Activated naive CD8-positive, alpha-beta T cell (primary cell): Measurements from ENCODE around the gene ELP1.
"Not testable (repeated sequence)": the region's sequence is repeated elsewhere in the genome, so short reads cannot be mapped to it uniquely, and the experiment has no call there.

Source experiments
- H3K27ac Mint-ChIP-seq: one replicate; pipeline ENCODE4 v1.8.0; 2021; ENCODE audit warnings: mixed read lengths
- H3K27me3 Mint-ChIP-seq: one replicate; pipeline ENCODE4 v1.8.0; 2021; ENCODE audit warnings: mixed read lengths
- H3K36me3 Mint-ChIP-seq: one replicate; pipeline ENCODE4 v1.8.0; 2021; ENCODE audit warnings: mixed read lengths
- H3K4me1 Mint-ChIP-seq: one replicate; pipeline ENCODE4 v1.8.0; 2021; ENCODE audit warnings: low read depth, mixed read lengths
- H3K4me3 Mint-ChIP-seq: one replicate; pipeline ENCODE4 v1.8.0; 2021; ENCODE audit warnings: mild to moderate bottlenecking, mixed read lengths
- H3K9me3 Mint-ChIP-seq: one replicate; pipeline ENCODE4 v1.8.0; 2021; ENCODE audit warnings: low read depth, mixed read lengths

ELP1 gene

GRCh38 chr9:108855888-108856287, 78.0 kb downstream of the ELP1 start, which contains the start of gene ACTL7B:
TSS of gene ACTL7B (minus strand) at chr9:108855986. CDS start at chr9:108855930, 56 bp downstream.
- Mint-ChIP-seq H3K4me3 (no peak within 1 kb of the TSS), H3K27me3 (peaks cover 2% of the 10 kb centered on the region), H3K9me3 (no peaks in the 10 kb centered on the region), H3K27ac (no peak within 1 kb of the TSS), H3K36me3 (no peaks in the 10 kb centered on the region), H3K4me1 (no peaks in the 10 kb centered on the region)

- Mint-ChIP-seq H3K4me1 (no peaks in the 10 kb centered on the region), H3K4me3 (no peak overlapping the region), H3K36me3 (no peaks in the 10 kb centered on the region), H3K27me3 (peaks cover 2% of the 10 kb centered on the region), H3K9me3 (no peaks in the 10 kb centered on the region), H3K27ac (no peak overlapping the region)
Measured at GRCh38 chr9:108855529-108855886, 78.4 kb downstream of the ELP1 start.

GRCh38 chr9:108854641-108855528, 79.0 kb downstream of the ELP1 start:
- H3K27ac Mint-ChIP-seq, result no peak overlapping the region
- no peaks in the 10 kb centered on the region for H3K9me3 Mint-ChIP-seq
- H3K36me3 Mint-ChIP-seq, result no peaks in the 10 kb centered on the region
- H3K4me3 Mint-ChIP-seq, result no peak overlapping the region
- H3K4me1 Mint-ChIP-seq, result no peaks in the 10 kb centered on the region
- peaks cover 3% of the 10 kb centered on the region for H3K27me3 Mint-ChIP-seq

- H3K27me3 Mint-ChIP-seq, result peaks cover 3% of the 10 kb centered on the region
- H3K36me3 Mint-ChIP-seq, result no peaks in the 10 kb centered on the region
- H3K9me3 Mint-ChIP-seq, result no peaks in the 10 kb centered on the region
- no peaks in the 10 kb centered on the region for H3K4me1 Mint-ChIP-seq
- H3K27ac Mint-ChIP-seq, result no peak overlapping the region
- no peak overlapping the region for H3K4me3 Mint-ChIP-seq
Measured at GRCh38 chr9:108854094-108854493, 79.8 kb downstream of the ELP1 start.

GRCh38 chr9:108852079-108852478, 81.8 kb downstream of the ELP1 start:
- Mint-ChIP-seq H3K4me1 (no peaks in the 10 kb centered on the region), H3K36me3 (no peaks in the 10 kb centered on the region), H3K27ac (no peak overlapping the region), H3K27me3 (peaks cover 3% of the 10 kb centered on the region), H3K9me3 (no peaks in the 10 kb centered on the region), H3K4me3 (no peak overlapping the region)

GRCh38 chr9:108851138-108851537, 82.8 kb downstream of the ELP1 start:
- H3K4me3 Mint-ChIP-seq, result no peak overlapping the region
- H3K36me3 Mint-ChIP-seq, result no peaks in the 10 kb centered on the region
- no peak overlapping the region for H3K27ac Mint-ChIP-seq
- H3K27me3 Mint-ChIP-seq, result peaks cover 3% of the 10 kb centered on the region
- no peaks in the 10 kb centered on the region for H3K4me1 Mint-ChIP-seq
- H3K9me3 Mint-ChIP-seq, result no peaks in the 10 kb centered on the region

GRCh38 chr9:108850293-108850897, 83.5 kb downstream of the ELP1 start:
- H3K9me3 Mint-ChIP-seq, result no peaks in the 10 kb centered on the region
- no peaks in the 10 kb centered on the region for H3K4me1 Mint-ChIP-seq
- no peak overlapping the region for H3K4me3 Mint-ChIP-seq

GRCh38 chr9:108848296-108848695, 85.6 kb downstream of the ELP1 start:
- H3K36me3 Mint-ChIP-seq, H3K4me1 Mint-ChIP-seq, H3K9me3 Mint-ChIP-seq, H3K27me3 Mint-ChIP-seq, H3K27ac Mint-ChIP-seq, H3K4me3 Mint-ChIP-seq: not testable (repeated sequence)

More at GRCh38 chr9:108850293-108850897, 83.5 kb downstream of the ELP1 start:
- Mint-ChIP-seq H3K27ac (no peak overlapping the region), H3K27me3 (peaks cover 3% of the 10 kb centered on the region), H3K36me3 (no peaks in the 10 kb centered on the region)

GRCh38 chr9:108845947-108846346, 88.0 kb downstream of the ELP1 start:
- Mint-ChIP-seq H3K27ac (no peak overlapping the region), H3K27me3 (peaks cover 2% of the 10 kb centered on the region), H3K36me3 (no peaks in the 10 kb centered on the region), H3K4me3 (no peak overlapping the region), H3K9me3 (no peaks in the 10 kb centered on the region), H3K4me1 (peaks cover 7% of the 10 kb centered on the region)

GRCh38 chr9:108845507-108845906, 88.4 kb downstream of the ELP1 start:
- H3K27ac Mint-ChIP-seq, result no peak overlapping the region
- no peaks in the 10 kb centered on the region for H3K9me3 Mint-ChIP-seq
- no peaks in the 10 kb centered on the region for H3K36me3 Mint-ChIP-seq
- peaks cover 2% of the 10 kb centered on the region for H3K27me3 Mint-ChIP-seq
- H3K4me1 Mint-ChIP-seq, result peaks cover 7% of the 10 kb centered on the region
- no peak overlapping the region for H3K4me3 Mint-ChIP-seq

GRCh38 chr9:108844856-108845255, 89.1 kb downstream of the ELP1 start:
- H3K27ac Mint-ChIP-seq, result no peak overlapping the region
- H3K36me3 Mint-ChIP-seq, result no peaks in the 10 kb centered on the region
- H3K4me3 Mint-ChIP-seq, result no peak overlapping the region
- no peaks in the 10 kb centered on the region for H3K27me3 Mint-ChIP-seq
- no peaks in the 10 kb centered on the region for H3K9me3 Mint-ChIP-seq
- peaks cover 7% of the 10 kb centered on the region for H3K4me1 Mint-ChIP-seq

- Mint-ChIP-seq H3K4me3 (no peak overlapping the region), H3K27me3 (no peaks in the 10 kb centered on the region), H3K36me3 (no peaks in the 10 kb centered on the region), H3K27ac (no peak overlapping the region), H3K9me3 (no peaks in the 10 kb centered on the region), H3K4me1 (peaks cover 7% of the 10 kb centered on the region)
Measured at GRCh38 chr9:108844391-108844790, 89.5 kb downstream of the ELP1 start.

- Mint-ChIP-seq H3K4me1 (peaks cover 7% of the 10 kb centered on the region), H3K27me3 (no peaks in the 10 kb centered on the region), H3K36me3 (no peaks in the 10 kb centered on the region), H3K9me3 (no peaks in the 10 kb centered on the region), H3K4me3 (peak overlapping the region; percentile 9), H3K27ac (no peak overlapping the region)
Measured at GRCh38 chr9:108842610-108843295, 91.2 kb downstream of the ELP1 start.

- H3K36me3 Mint-ChIP-seq, H3K4me3 Mint-ChIP-seq, H3K9me3 Mint-ChIP-seq, H3K27ac Mint-ChIP-seq, H3K27me3 Mint-ChIP-seq, H3K4me1 Mint-ChIP-seq: not testable (repeated sequence)
Measured at GRCh38 chr9:108839561-108839960, 94.4 kb downstream of the ELP1 start.

- H3K27me3 Mint-ChIP-seq, result peaks cover 1% of the 10 kb centered on the region
- H3K9me3 Mint-ChIP-seq, result no peaks in the 10 kb centered on the region
- no peak overlapping the region for H3K27ac Mint-ChIP-seq
- peaks cover 6% of the 10 kb centered on the region for H3K4me1 Mint-ChIP-seq
- no peaks in the 10 kb centered on the region for H3K36me3 Mint-ChIP-seq
- no peak overlapping the region for H3K4me3 Mint-ChIP-seq
Measured at GRCh38 chr9:108838017-108838416, 95.9 kb downstream of the ELP1 start.
